Neural cell (in vitro differentiated cells): ENCODE data around the gene DENND5B.

Experiments used
- CTCF ChIP-seq: fragments of 450-650 bp; IDR thresholded peaks from 2 replicates; pipeline ENCODE4 v1.5.1; 2014; ENCODE audit warnings: antibody characterized with exemption, mild to moderate bottlenecking, moderate library complexity; ENCODE audit not compliant: poor library complexity, severe bottlenecking
- EP300 ChIP-seq: fragments of 450-650 bp; conservative IDR thresholded peaks from 2 replicates; pipeline ENCODE4 v1.6.1; 2014; ENCODE audit warnings: antibody characterized with exemption, mild to moderate bottlenecking, moderate library complexity; ENCODE audit not compliant: poor library complexity, severe bottlenecking
- MXI1 ChIP-seq: fragments of 450-650 bp; conservative IDR thresholded peaks from 2 replicates; pipeline ENCODE4 v1.6.1; 2014; ENCODE audit warnings: antibody characterized with exemption, mild to moderate bottlenecking; ENCODE audit not compliant: poor library complexity, severe bottlenecking
- TF ChIP-seq, protein P1 (sequence below): IDR thresholded peaks from 2 replicates; pipeline ENCODE4 v1.6.1; 2012; ENCODE audit warnings: borderline replicate concordance

DNA sequence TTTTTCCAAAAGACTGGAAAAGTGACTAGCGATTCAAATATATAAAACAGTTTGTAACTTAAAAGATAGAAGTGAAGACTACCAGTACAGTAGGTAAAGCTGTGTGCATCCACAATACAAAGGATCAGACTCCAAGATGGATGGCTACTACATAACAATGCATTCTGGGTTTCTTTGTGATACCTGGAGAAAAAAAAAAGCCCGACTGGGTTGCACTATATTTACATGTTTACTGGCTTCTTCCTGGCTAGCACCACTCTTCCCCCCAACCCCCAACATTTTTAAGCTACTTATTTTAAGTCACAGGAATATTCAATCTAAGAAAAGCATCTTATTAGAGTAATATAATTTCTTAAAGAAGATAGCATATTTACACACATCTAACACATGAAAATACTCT, 203.9 kb downstream of the DENND5B start:
- no peak for TF ChIP-seq CTCF
- TF ChIP-seq MXI1: no peak
- TF ChIP-seq EP300: no peak
- TF ChIP-seq, protein P1, sequence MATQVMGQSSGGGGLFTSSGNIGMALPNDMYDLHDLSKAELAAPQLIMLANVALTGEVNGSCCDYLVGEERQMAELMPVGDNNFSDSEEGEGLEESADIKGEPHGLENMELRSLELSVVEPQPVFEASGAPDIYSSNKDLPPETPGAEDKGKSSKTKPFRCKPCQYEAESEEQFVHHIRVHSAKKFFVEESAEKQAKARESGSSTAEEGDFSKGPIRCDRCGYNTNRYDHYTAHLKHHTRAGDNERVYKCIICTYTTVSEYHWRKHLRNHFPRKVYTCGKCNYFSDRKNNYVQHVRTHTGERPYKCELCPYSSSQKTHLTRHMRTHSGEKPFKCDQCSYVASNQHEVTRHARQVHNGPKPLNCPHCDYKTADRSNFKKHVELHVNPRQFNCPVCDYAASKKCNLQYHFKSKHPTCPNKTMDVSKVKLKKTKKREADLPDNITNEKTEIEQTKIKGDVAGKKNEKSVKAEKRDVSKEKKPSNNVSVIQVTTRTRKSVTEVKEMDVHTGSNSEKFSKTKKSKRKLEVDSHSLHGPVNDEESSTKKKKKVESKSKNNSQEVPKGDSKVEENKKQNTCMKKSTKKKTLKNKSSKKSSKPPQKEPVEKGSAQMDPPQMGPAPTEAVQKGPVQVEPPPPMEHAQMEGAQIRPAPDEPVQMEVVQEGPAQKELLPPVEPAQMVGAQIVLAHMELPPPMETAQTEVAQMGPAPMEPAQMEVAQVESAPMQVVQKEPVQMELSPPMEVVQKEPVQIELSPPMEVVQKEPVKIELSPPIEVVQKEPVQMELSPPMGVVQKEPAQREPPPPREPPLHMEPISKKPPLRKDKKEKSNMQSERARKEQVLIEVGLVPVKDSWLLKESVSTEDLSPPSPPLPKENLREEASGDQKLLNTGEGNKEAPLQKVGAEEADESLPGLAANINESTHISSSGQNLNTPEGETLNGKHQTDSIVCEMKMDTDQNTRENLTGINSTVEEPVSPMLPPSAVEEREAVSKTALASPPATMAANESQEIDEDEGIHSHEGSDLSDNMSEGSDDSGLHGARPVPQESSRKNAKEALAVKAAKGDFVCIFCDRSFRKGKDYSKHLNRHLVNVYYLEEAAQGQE: no peak
